Upper lobe of right lung (tissue), 1 donor: ENCODE results near the gene PI16. TPM values are rescaled to one million over a fixed set of nuclear protein-coding genes. Genes with fewer than 3 reads are reported as not detected.

Experiments
- ATAC-seq: fragments of 200-7000 bp; cut with Tn5 transposase; one replicate; pipeline ENCODE4 v1.9.1; 2020; ENCODE audit warnings: mild to moderate bottlenecking, moderate library complexity
- DNase-seq: peaks from one replicate; pipeline ENCODE4 v3.0.0-alpha.2; 2020
- H3K27ac ChIP-seq: fragments of 200-600 bp; one replicate; pipeline ENCODE4 v1.8.0; 2022
- H3K27me3 ChIP-seq: fragments of 200-600 bp; one replicate; pipeline ENCODE4 v1.8.0; 2022; ENCODE audit warnings: mild to moderate bottlenecking
- H3K36me3 ChIP-seq: fragments of 200-600 bp; one replicate; pipeline ENCODE4 v1.8.0; 2022
- H3K4me1 ChIP-seq: fragments of 200-600 bp; one replicate; pipeline ENCODE4 v1.8.0; 2022
- H3K4me3 ChIP-seq: fragments of 200-600 bp; one replicate; pipeline ENCODE4 v1.8.0; 2022; ENCODE audit warnings: mild to moderate bottlenecking
- H3K9me3 ChIP-seq: fragments of 200-600 bp; one replicate; pipeline ENCODE4 v1.8.0; 2022
- intact Hi-C: fragments of 100-400 bp; cut with DNase I; formaldehyde crosslinking; loops from one replicate; pipeline ENCODE4 v1.11.0; 2022
- total RNA-seq: library from RNA; stranded (reverse); fragmentation: NEBNext Ultra II Directional; extraction: Animal tissue kit (Norgen Biotek cat#: 25700); gene quantifications from one replicate; pipeline ENCODE4 v1.2.1, GENCODE V29; 2021
- TF ChIP-seq, protein P1 (sequence below): fragments of 200-600 bp; IDR thresholded peaks from one replicate; pipeline ENCODE4 v1.8.0; 2022; ENCODE audit warnings: antibody characterized with exemption
- donor health status: DM: no; HTN: yes; CAD: no; lungs with severe emphysema.

The PI16 gene
- total RNA-seq, 1 donor from 2014 or later: 3.4 TPM

DNA sequence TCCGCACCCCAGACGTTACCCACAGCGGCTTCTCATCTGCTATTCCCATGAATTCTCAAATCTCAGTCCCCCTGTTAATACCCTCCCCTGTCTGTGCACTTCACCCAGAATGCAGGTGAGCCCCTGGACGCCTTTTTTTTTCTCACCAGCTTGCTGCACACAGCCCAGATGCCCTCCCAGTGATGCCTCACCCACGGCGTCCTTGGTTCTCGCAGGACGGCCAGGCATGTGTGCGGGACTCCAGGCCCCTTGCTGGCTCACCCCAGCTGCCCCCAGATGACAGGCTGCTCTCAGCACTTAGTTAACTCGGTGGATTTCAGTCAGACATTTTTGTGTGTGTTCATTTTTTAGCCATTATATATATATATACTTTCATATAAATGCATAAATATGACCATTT is 25.4 kb upstream of the PI16 start:
- Histone ChIP-seq H3K4me1 (peaks cover 22% of the 10 kb centered on the region), H3K9me3 (no peaks in the 10 kb centered on the region), H3K27me3 (no peaks in the 10 kb centered on the region), H3K4me3 (no peak overlapping the region), H3K36me3 (peaks cover 16% of the 10 kb centered on the region), H3K27ac (no peak overlapping the region)
- DNase-seq (no peak), ATAC-seq (no peak)
- intact Hi-C loops: no loop called here
- TF ChIP-seq, protein P1, sequence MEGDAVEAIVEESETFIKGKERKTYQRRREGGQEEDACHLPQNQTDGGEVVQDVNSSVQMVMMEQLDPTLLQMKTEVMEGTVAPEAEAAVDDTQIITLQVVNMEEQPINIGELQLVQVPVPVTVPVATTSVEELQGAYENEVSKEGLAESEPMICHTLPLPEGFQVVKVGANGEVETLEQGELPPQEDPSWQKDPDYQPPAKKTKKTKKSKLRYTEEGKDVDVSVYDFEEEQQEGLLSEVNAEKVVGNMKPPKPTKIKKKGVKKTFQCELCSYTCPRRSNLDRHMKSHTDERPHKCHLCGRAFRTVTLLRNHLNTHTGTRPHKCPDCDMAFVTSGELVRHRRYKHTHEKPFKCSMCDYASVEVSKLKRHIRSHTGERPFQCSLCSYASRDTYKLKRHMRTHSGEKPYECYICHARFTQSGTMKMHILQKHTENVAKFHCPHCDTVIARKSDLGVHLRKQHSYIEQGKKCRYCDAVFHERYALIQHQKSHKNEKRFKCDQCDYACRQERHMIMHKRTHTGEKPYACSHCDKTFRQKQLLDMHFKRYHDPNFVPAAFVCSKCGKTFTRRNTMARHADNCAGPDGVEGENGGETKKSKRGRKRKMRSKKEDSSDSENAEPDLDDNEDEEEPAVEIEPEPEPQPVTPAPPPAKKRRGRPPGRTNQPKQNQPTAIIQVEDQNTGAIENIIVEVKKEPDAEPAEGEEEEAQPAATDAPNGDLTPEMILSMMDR: no peak

DNA sequence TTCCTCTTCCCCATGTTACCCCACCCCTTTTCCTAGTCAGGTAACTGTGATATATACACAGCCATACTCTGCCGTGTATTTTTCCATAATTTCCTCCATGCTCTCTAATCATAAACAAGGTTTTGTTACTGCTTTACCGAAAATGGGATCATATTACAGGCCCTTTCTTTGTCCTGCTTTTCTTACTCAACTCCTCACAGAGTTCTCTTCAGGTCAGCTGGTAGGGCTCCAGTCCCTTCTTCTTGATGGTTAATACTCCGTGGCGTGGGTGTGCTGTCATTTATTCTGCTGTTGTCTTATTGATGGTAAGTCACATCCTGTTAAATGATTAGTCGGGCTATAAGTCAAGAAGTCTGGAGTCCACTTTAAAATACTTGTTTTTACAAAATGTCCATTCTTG is 24.9 kb upstream of the PI16 start:
- intact Hi-C loops: no loop called here
- Histone ChIP-seq H3K27me3 (no peaks in the 10 kb centered on the region), H3K27ac (no peak overlapping the region), H3K36me3 (peaks cover 12% of the 10 kb centered on the region), H3K4me3 (no peak overlapping the region), H3K4me1 (peaks cover 22% of the 10 kb centered on the region), H3K9me3 (no peaks in the 10 kb centered on the region)
- DNase-seq: no peak
- no peak for ATAC-seq
- TF ChIP-seq, protein P1: no peak

DNA sequence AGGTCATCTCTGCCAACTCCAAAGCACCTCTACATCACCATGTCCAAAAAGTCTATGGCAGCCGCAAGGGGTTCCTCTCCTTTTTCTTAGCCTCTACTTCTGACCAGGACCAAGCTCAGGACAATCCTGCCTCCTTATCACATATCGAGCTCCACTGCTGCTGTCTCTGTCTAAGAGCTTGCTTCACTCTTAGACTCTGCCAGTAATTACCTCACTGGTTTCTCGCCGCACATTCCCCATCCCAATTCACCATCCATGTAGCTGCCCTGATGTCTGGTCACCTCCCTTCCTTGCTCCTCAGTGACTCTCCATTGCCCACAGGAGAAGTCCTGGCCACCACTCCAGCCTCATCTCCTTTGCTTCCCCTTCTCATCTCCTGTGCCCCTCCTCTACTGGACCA is 24.1 kb upstream of the PI16 start:
- intact Hi-C loops: no loop called here
- Histone ChIP-seq H3K9me3 (no peaks in the 10 kb centered on the region), H3K27me3 (no peaks in the 10 kb centered on the region), H3K27ac (no peak overlapping the region), H3K4me3 (no peak overlapping the region), H3K36me3 (peaks cover 3% of the 10 kb centered on the region), H3K4me1 (peaks cover 22% of the 10 kb centered on the region)
- TF ChIP-seq, protein P1: no peak
- ATAC-seq (no peak), DNase-seq (no peak)

DNA sequence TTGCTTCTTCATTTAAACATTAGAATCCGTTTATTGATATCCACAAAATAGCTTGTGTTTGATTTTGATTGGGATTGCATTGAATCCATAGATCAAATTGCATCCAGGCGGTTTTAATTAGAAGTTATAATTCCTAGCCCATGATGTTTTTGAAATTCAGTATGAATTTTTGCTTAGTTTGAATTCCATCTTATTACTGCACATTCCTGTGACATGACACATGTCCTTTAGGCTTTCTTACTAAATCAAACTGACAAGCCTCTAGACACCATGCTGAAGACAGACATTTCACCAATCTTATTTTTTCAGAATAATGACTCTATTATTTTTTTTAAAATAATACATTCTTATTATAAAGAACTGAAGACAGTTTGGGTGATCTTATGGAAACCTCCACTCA is 21.4 kb upstream of the PI16 start:
- no peak for ATAC-seq
- Histone ChIP-seq H3K4me1 (peaks cover 6% of the 10 kb centered on the region), H3K4me3 (no peak overlapping the region), H3K36me3 (no peaks in the 10 kb centered on the region), H3K27me3 (no peaks in the 10 kb centered on the region), H3K9me3 (no peaks in the 10 kb centered on the region), H3K27ac (no peak overlapping the region)
- TF ChIP-seq, protein P1: no peak
- DNase-seq: no peak
- intact Hi-C loops: no loop called here

DNA sequence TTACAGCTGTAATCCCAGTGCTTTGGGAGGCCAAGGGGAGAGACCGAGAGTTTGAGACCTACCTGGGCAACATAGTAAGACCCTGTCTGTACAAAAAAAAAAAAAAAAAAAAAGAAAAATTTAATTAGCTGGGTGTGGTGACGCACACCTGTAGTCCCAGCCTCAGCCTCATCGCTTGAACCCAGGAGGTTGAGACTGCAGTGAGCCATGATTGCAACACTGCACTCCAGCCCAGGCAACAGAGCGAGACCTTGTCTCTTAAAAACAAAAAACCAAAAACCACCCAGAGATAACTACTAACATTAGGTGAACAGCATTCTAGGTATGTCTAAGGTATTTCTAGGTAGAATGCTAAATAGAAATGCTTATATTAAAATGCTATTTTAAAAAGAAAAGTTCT is 21.0 kb upstream of the PI16 start:
- Histone ChIP-seq H3K4me1 (peaks cover 1% of the 10 kb centered on the region), H3K27ac (no peak overlapping the region), H3K9me3 (no peaks in the 10 kb centered on the region), H3K4me3 (no peak overlapping the region), H3K27me3 (no peaks in the 10 kb centered on the region), H3K36me3 (no peaks in the 10 kb centered on the region)
- no peak for ATAC-seq
- intact Hi-C loops: no loop called here
- no peak for DNase-seq
- TF ChIP-seq, protein P1: no peak

DNA sequence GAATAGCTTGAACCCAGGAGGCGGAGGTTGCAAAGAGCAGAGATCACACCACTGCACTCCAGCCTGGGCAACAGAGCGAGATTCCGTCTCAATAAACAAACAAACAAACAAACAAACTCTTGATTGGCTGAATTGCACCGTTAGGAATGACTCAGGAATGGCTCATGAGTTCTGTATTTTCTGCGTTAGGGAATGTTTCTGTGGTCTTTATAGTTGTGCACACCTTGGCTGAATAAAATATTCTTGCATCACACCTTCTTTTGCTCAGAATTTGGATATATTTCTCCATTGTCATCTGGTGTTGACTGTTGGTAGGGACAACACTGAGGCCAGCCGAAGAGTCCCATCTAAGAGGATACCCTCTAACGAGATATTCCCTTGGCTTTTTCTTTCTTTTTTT is 19.6 kb upstream of the PI16 start:
- ATAC-seq: no peak
- TF ChIP-seq, protein P1: no peak
- intact Hi-C loops: no loop called here

More for the DNA sequence above, 19.6 kb upstream of the PI16 start:
- no peaks in the 10 kb centered on the region for H3K27me3 ChIP-seq
- no peaks in the 10 kb centered on the region for H3K9me3 ChIP-seq
- H3K27ac ChIP-seq: no peak overlapping the region
- H3K4me3 ChIP-seq: no peak overlapping the region
- no peaks in the 10 kb centered on the region for H3K4me1 ChIP-seq
- no peak for DNase-seq
- H3K36me3 ChIP-seq: no peaks in the 10 kb centered on the region
